Superior temporal gyrus (tissue), 1 donor: Measurements from ENCODE around the gene ARMC10.
"Not testable (repeated sequence)": the region's sequence is repeated elsewhere in the genome, so short reads cannot be mapped to it uniquely, and the experiment has no call there.

ENCODE experiments used
- DNase-seq: peaks from one replicate; pipeline ENCODE4 v3.0.0-alpha.2; 2016; ENCODE audit errors: extremely low spot score

Gene ARMC10

DNA sequence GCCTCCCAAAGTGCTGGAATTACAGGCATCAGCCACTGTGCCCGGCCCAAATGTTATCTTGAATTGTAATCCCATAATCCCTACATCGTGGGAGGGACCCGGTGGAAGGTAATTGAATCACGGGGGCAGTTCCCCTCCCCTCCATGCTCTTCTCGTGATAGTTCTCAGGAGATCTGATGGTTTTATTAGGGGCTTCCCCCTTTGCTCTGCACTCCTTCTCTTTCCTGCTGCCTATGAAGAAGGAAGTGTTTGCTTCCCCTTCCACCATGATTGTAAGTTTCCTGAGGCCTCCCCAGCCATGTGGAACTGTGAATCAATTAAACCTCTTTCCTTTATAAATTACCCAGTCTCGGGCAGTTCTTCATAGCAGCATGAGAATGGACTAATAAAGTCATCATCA, 3.3 kb downstream of the ARMC10 start:
- not testable (repeated sequence) for DNase-seq

DNA sequence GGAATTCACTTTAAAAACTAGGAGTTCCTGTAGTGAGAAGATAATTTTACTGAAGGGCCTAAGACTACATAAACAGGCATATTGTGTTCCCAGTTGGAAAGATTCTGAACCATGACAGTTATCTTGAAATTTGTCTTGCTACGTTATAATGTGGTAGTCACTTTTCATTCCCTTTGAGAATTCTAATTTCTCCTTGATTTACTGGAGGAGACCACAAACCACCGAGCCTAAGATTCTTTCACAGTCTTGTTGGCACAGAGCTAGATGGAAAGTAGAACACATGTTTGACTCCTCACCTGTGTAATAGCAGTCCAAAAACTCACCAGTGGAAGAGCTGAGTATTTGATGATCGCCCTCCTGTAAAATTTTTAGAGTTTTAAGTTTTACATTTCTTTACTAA, 4.9 kb downstream of the ARMC10 start:
- DNase-seq = no peak

DNA sequence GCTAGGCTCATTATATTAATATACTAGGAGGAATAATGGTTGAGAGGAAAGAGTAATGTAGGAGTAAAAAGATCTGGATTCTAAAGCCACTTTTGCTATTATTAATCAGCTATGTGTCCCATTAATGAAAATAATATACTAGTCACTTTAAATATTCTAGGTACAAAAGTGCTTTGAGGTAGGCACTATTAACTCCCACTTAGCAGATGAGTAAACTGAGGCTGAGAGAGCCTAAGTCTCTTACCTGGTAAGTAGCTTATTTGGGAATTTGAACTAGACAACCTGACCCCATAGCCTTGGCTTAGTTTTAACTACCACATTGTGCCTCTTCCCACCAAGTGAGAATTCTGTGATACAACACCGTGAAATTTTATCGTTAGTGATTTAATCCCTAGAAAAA, 6.0 kb downstream of the ARMC10 start:
- DNase-seq = no peak

DNA sequence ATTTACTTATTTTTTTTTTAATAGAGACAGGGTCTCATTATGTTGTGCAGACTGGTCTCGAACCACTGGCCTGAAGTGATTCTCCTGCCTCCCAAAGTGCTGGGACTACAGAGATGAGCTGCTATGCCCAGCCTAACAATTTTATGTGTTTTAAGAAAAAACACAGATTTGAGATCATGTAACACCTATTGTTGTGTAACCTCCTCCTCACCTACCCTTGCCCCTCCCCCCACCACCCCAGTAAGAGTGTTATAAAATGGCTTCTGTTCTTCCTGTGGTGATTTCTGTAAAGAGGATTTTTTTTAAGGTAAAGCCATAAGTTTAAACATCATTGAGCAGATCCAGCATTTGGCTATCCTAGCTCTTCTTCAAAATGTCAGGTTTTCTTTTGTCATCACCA, 7.6 kb downstream of the ARMC10 start:
- no peak for DNase-seq

DNA sequence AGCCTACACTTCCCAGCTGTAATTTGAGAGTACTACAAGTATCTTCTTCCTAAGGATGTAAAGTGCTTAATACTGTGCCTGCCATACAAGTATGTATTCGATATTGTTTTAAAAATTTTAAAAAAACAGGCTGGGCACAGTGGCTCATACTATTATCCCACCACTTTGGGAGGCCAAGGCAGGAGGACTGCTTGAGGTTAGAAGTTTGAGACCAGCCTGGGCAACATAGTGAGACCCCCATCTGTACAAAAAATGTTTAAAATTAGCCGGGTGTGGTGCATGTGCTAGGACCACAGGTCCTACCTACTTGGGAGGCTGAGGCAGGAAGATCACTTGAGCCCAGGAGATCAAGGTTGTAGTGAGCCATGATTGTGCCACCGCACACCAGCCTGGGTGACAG, 8.3 kb downstream of the ARMC10 start:
- DNase-seq = no peak

DNA sequence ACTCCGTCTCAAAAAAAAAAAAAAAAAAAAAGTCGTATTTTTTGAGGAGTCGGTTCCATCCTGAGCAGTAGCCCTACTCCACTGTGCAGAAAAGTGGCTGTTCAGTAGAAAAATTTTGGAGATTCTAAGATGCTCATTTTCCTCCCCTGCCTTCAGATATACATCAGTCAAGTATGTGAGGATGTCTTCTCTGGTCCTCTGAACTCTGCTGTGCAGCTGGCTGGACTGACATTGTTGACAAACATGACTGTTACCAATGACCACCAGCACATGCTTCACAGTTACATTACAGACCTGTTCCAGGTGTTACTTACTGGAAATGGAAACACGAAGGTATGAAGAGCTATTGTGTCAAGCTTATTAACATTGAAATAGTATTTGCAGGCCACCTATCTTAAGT, 17.4 kb downstream of the ARMC10 start:
- not testable (repeated sequence) for DNase-seq

GRCh38 chr7:103093429-103093828, 18.5 kb downstream of the ARMC10 start:
- DNase-seq = no peak

DNA sequence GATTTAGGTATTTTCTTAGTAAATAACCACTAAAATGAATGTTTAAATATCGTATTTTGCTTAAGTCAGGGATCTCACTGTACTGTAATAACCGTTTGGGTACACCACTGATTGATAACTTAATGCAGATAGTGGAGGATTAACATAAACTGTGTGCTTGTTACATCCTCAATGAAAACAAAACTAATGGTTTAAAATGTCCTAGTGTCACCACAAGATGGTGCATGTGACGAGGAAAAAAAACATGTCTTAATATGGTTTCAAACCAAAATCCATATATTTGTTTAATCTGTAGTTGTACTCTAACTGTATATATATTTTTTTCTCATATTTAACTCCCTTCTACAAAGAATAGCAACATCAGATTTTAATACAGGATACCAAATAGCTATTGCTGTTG, 19.2 kb downstream of the ARMC10 start:
- peak; percentile 82 for DNase-seq

DNA sequence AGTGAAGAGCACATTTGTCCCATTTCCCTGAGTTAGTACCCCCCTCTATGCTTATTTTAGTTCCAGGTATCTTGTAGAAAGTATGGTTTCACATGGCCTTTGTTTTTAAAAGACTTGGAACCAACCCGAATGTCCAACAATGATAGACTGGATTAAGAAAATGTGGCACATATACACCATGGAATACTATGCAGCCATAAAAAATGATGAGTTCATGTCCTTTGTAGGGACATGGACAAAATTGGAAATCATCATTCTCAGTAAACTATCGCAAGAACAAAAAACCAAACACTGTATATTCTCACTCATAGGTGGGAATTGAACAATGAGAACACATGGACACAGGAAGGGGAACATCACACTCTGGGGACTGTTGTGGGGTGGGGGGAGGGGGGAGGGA, 20.6 kb downstream of the ARMC10 start:
- not testable (repeated sequence) for DNase-seq

DNA sequence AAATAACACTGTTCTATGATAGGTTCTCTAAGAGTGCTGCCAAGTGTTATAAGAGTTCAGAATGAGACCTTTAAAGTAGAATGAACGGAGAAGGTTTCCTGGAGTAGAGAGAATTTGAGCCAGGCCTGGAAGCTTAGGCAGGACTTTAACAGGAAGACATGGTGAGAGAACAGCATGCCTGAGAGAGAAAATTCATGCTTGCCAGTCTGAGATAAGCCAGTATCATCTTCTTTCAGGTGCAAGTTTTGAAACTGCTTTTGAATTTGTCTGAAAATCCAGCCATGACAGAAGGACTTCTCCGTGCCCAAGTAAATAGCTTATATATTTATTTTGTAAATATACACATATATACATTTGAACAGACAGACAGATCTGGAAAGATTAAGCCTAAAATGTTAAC, 22.1 kb downstream of the ARMC10 start:
- no peak for DNase-seq

DNA sequence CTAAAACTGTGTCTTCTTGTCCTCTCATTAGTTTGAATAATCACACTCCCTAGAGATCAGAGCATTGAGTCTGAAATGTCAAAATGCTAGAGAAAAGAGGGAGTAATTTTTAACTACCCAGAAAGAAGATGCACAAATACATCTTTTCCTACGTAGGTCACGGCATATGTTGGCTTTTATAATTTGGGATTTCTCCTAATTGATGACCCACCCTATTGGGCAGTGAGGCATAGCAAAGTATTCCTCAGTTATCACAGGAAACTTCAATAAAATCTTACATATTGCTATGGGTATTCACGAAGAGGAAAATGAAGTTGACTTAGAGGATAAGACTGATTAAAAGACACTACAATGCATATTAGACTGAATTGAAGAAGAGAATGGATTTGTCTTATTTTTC, 25.4 kb downstream of the ARMC10 start:
- DNase-seq = no peak

GRCh38 chr7:103101543-103101942, 26.6 kb downstream of the ARMC10 start:
- DNase-seq = no peak

- DNase-seq = no peak
These were observed 31.2 kb downstream of the ARMC10 start for GRCh38 chr7:103106005-103106702.

DNA sequence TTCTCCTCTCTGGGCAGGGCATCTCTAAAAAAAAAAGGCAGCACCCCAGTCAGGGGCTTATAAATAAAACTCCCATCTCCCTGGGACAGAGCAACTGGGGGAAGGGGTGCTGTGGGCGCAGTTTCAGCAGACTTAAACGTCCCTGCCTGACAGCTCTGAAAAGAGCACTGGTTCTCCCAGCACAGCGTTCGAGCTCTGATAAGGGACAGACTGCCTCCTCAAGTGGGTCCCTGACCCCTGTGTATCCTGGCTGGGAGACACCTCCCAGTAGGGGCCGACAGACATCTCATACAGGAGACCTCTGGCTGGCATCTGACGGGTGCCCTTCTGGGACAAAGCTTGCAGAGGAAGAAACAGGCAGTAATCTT, 31.7 kb downstream of the ARMC10 start:
- DNase-seq = not testable (repeated sequence)

DNA sequence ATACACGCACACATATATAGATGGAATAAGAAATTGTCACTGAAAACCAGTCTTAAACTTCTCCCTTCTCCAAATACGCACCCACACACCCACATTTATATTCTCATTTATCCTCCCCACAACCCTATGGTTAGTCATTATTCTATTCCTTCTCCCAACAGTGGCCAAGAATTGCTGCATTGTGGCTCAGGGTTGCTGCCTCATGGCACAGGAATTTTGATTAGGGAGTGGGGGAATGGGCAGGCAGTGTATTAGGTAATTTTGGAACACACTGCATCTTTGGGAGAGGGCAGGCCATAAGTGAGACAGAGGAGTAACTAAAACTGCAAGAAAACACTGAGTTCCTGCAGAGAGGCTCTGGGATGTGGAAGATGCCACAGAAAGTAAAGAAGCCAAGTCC, 38.2 kb downstream of the ARMC10 start:
- no peak for DNase-seq

DNA sequence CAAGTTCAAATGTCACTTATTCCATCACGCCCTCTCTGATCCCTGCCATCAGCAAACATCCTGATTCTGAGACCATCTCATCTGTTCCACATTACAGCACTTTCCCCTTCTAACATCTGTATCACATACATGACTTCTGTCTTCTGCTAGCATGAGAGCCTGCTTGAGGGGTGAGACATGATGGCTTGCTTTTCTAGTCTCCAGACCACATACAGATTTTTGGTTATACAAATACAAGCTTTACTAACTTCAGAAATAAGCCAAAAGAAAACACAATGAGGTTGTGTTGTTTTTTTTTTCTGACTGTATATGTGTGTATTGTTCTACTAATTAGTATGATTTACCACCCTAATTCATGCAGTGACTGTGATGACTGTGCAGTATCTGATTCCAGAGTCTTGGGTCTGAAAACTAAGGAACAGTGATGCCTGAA, 39.7 kb downstream of the ARMC10 start:
- peak; percentile 82 for DNase-seq

DNA sequence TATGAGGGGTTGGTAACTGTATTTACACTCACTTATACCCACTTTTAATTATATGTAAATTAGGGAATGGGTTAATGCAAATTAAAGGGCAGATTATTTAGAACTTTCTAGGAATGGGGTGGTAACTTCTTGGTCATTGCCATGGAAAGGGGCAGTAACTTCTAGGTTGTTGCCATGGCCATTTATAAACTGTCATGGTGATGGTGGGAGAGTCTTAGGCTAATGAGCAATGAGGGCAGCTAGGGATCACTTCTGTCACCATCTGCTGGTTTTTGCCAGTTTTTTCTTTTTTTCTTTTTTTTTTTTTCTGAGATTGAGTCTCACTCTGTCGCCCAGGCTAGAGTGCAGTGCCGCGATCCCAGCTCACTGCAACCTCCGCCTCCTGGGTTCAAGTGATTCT, 40.8 kb downstream of the ARMC10 start:
- no peak for DNase-seq

DNA sequence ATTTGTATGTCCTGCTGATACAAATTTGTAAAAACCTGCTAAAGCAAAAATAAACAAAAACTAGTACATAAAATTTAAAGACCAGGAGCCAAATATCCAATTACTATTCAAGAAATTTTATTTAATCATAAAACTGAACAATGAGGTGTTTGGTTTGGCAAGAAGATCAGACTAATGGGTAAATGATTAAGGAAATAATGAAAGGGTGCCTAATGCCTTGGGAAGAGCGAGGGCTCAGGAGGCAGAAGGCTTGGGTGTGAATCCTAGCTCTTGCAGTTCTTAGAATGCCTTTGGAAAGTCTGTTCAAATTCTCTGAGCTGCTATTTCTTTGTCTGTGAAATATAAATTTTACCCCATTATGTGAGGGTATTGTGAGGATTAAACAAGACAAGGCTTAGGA, 41.6 kb downstream of the ARMC10 start:
- DNase-seq = no peak

DNA sequence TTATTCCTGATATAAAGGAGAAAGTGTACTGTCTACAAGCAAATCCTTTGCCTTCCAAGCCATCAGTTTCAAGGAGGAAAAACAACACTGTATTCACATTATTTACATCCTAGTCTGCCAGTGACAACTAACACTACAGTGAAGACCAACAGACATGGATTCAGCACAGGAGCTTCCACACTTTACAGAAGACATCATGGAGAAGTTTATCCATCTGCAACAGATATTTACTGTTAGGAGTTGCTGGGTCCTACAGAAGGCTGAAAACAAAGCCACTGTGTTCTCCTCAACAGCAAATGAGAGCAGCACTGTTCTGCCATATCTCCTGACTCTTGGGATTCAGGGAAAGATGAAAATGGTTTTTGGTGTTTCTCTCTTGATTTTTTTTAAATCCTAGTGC, 42.1 kb downstream of the ARMC10 start:
- DNase-seq = peak; percentile 90

GRCh38 chr7:103117465-103117864, 42.5 kb downstream of the ARMC10 start:
- peak; percentile 59 for DNase-seq

DNA sequence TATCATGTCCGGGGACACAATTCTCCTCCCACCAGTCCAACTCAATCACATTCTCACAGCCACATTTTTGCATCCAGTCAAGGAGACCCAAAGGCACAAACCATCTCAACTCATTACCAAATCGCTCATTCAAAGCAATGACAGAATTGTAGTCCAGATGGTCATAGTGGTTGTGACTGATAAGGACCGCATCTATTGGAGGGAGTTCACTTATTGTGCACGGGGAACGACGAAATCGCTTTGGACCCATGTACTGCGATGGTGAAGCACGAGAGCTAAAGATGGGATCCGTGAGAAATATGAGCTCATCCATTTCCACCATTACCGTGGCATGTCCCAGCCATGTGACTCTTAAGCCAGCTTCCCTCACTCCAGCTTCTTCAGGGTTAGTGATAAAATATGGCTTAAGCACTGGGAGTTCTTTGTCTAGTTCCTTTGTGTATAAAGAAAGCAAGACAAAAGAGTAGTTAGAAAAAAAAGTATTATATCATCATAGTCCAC, 44.9 kb downstream of the ARMC10 start:
- DNase-seq = no peak

DNA sequence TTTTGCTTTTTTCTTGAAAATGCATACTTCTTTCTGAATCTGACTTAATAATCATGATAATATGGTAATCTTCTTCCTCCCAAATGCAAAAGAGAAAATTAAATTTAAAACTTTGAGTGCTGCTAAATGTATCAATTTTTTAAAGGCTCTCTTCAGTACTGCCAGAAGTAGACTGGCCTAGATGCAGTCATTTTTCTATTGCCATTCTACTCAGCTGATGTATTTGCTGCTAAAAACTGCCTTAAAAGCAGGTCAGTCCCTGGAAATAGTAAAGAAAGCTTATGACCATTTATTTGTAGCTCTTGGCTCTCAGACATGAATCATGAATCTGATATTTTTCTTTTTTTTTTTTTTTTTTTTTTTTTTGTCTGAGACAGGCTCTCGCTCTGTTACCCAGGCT, 45.4 kb downstream of the ARMC10 start:
- DNase-seq = no peak

DNA sequence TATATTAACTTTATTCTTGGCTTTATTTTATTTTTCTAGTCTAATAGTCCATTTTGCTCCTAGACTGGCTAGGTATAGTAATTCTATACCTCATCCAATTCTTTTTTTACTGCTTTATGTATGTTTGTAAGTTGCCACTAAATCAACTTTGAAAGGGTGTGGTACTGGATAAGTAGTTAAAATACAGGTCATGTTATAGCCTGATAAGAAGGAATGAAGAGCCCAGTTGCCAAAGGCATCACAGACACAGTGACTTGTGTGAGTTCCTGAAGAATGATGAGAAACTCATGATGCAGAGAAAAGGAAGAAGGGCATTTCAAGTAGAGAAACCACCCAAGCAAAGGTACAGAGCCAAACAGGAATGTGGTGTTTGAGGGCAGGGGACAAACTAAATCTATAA, 46.7 kb downstream of the ARMC10 start:
- DNase-seq = no peak

DNA sequence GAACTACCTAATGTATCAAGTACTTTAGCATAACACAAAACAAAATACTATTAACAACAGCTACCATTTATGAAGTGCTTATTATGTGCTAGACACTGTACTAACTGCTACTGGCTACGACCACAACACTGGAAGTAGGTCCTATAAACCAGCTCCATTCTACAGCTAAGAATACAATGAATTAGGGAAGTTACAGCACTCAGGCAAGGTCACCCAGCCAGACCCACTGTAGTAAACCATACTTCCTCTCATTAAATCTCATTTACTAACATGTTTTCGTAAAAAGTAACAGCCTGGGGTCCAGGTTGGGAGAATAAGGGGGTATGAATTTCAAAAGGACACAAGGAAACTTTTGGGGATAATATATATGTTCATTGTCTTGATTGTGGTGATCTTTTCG, 48.6 kb downstream of the ARMC10 start:
- DNase-seq = no peak
